ENCODE measurements around the gene A2ML1. TPM values are rescaled to one million over a fixed set of nuclear protein-coding genes. Genes with fewer than 3 reads are reported as not detected.

Gene A2ML1
- total and polyA plus RNA-seq, 3 donors from 2014 or later: 20.0 to 81.1 (median 47.6) TPM

GRCh38 chr12:8922544-8922943 is 100.1 kb downstream of the A2ML1 start:
- intact Hi-C loops (cut with DNase I; ENCODE audit: low total_unique reads): no loop called here
- TF ChIP-seq, protein P1, sequence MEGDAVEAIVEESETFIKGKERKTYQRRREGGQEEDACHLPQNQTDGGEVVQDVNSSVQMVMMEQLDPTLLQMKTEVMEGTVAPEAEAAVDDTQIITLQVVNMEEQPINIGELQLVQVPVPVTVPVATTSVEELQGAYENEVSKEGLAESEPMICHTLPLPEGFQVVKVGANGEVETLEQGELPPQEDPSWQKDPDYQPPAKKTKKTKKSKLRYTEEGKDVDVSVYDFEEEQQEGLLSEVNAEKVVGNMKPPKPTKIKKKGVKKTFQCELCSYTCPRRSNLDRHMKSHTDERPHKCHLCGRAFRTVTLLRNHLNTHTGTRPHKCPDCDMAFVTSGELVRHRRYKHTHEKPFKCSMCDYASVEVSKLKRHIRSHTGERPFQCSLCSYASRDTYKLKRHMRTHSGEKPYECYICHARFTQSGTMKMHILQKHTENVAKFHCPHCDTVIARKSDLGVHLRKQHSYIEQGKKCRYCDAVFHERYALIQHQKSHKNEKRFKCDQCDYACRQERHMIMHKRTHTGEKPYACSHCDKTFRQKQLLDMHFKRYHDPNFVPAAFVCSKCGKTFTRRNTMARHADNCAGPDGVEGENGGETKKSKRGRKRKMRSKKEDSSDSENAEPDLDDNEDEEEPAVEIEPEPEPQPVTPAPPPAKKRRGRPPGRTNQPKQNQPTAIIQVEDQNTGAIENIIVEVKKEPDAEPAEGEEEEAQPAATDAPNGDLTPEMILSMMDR (IDR thresholded peaks at IDR 0.05): no peak
- no peak for TF ChIP-seq POLR2A (IDR thresholded peaks at IDR 0.05)
- no peak for DNase-seq
- H3K27ac ChIP-seq: no peak overlapping the region
- no peak overlapping the region for H3K4me3 ChIP-seq
- no peaks in the 10 kb centered on the region for H3K27me3 ChIP-seq
- no peaks in the 10 kb centered on the region for H3K4me1 ChIP-seq
- H3K9me3 ChIP-seq: no peaks in the 10 kb centered on the region
- H3K36me3 ChIP-seq (ENCODE audit: low read depth, missing control alignments): no peaks in the 10 kb centered on the region
- 95 to 96% methylated on average over 2 to 5 of the region's 5 CpGs for WGBS, 2 donors

Other genes starting within 250 kb of the A2ML1 start
- gene AICDA, start 209.8 kb upstream of the A2ML1 start, total RNA-seq: not detected
- 0.11 TPM for gene AICDA, start 209.8 kb upstream of the A2ML1 start, polyA plus RNA-seq (ENCODE audit: insufficient read depth, low read depth, low replicate concordance)
- 1 to 10 TPM; 3.8 to 5.9 TPM for gene MFAP5, start 159.8 kb upstream of the A2ML1 start, total RNA-seq
- 41.1 TPM for gene MFAP5, start 159.8 kb upstream of the A2ML1 start, polyA plus RNA-seq (ENCODE audit: insufficient read depth, low read depth, low replicate concordance)
- gene RIMKLB, start 124.6 kb upstream of the A2ML1 start, total RNA-seq: 100 to 1,000 TPM; 123 to 141 TPM
- gene RIMKLB, start 124.6 kb upstream of the A2ML1 start, polyA plus RNA-seq (ENCODE audit: insufficient read depth, low read depth, low replicate concordance): 101 TPM
- 100 to 1,000 TPM; 134 to 154 TPM for gene PHC1, start 91.9 kb downstream of the A2ML1 start, total RNA-seq
- 112 TPM for gene PHC1, start 91.9 kb downstream of the A2ML1 start, polyA plus RNA-seq (ENCODE audit: insufficient read depth, low read depth, low replicate concordance)
- 100 to 1,000 TPM; 166 to 172 TPM for gene M6PR, start 127.0 kb downstream of the A2ML1 start, total RNA-seq
- 127 TPM for gene M6PR, start 127.0 kb downstream of the A2ML1 start, polyA plus RNA-seq (ENCODE audit: insufficient read depth, low read depth, low replicate concordance)
- gene KLRG1, start 166.9 kb downstream of the A2ML1 start, total RNA-seq: 1 to 10 TPM; 3.5 to 4.6 TPM
- gene KLRG1, start 166.9 kb downstream of the A2ML1 start, polyA plus RNA-seq (ENCODE audit: insufficient read depth, low read depth, low replicate concordance): 2.4 TPM